Right cardiac atrium (tissue), 5 donors: ENCODE measurements around the gene MAGEH1. TPM values are rescaled to one million over a fixed set of nuclear protein-coding genes. Genes with fewer than 3 reads are reported as not detected.

Experiments
- ATAC-seq, 2 donors: fragments of 200-7000 bp; cut with Tn5 transposase; one replicate each; pipeline versions ENCODE4 v1.8.0 to v1.9.1; 2020; ENCODE audit warnings: moderate library complexity in 2 of 2, mild to moderate bottlenecking in 1 of 2
- DNase-seq, 3 donors: peaks; one replicate each; pipeline ENCODE4 v3.0.0-alpha.2; 2020
- H3K27ac ChIP-seq: one replicate; pipeline ENCODE4 v1.5.1; 2013; ENCODE audit warnings: mild to moderate bottlenecking, low read length, control low read depth, moderate library complexity
- H3K27me3 ChIP-seq: one replicate; pipeline ENCODE4 v1.6.1; 2013; ENCODE audit not compliant: control insufficient read depth, insufficient read depth
- H3K4me1 ChIP-seq: one replicate; pipeline ENCODE4 v1.6.1; 2013; ENCODE audit warnings: low read length; ENCODE audit not compliant: control insufficient read depth, insufficient read depth
- H3K4me3 ChIP-seq: one replicate; pipeline ENCODE4 v1.5.1; 2013; ENCODE audit warnings: low read length, control low read depth
- H3K9me3 ChIP-seq: one replicate; pipeline ENCODE4 v1.6.1; 2013; ENCODE audit warnings: low read length; ENCODE audit not compliant: control insufficient read depth
- whole genome bisulfite sequencing: extraction: QIAGEN DNeasy Blood & Tissue Kit; methylation state at CpG from one replicate; pipeline ENCODE4 v1.1.7; 2013; 5-methylcytosine and 5-hydroxymethylcytosine counted together
- intact Hi-C, 4 donors: fragments of 100-400 bp; cut with DNase I; formaldehyde crosslinking; loops; one replicate each; pipeline versions ENCODE4 v1.11.0 to v1.14.0; 2022 to 2023
- microRNA-seq, 2 donors: library from miRNA; unstranded; fragments of <30 nt; microRNA quantifications; one replicate each; pipeline ENCODE4 v1.2.0, GENCODE V29; 2020 to 2021
- polyA plus RNA-seq: library from polyadenylated mRNA; stranded (reverse); fragments of 200-250 nt; gene quantifications from one replicate; pipeline ENCODE4 v1.2.3, GENCODE V29; 2013
- total RNA-seq, 4 donors: library from RNA; stranded (reverse); fragmentation: NEBNext Ultra II Directional; extraction: Animal tissue kit (Norgen Biotek cat#: 25700); gene quantifications; one replicate each; pipeline ENCODE4 v1.2.1, GENCODE V29; 2021
- donor health status: healthy with polysubstance abuse.
- donor health status: DM: no; HTN: yes; CAD: no.
- donor health status: DM: no; HTN: no; CAD: no.
- donor health status: DM: no; HTN: yes; CAD: no; lungs with severe emphysema.
- donor health status: DM: yes; HTN: yes; CAD: no.

MAGEH1 gene
- total and polyA plus RNA-seq, 5 donors, result 21.1 to 26.8 (median 22.1) TPM

DNA sequence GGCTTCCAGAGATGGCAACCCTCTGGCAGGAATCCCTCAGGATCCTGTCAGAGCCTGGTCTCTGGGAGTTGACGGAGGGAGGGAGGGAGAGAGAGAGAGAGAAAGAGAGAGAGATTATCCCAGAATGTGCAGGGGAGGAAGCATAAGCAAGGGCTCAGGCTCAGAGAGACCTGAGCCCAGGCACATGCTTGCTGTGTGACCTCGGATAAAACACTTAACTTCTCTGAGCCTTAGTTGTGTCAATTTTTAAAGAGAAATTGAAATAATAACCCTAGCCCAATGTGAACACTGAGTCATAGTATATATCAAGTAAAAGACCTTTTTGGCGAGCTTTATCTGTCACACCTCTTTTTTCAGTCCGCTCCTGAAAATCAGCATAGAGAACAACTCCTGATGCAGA lies 38.2 kb downstream of the MAGEH1 start:
- DNase-seq (no peak), ATAC-seq (no peak)
- WGBS, result 47% methylated on average over 4 of the region's 4 CpGs

GRCh38 chrX:55490974-55491373 lies 39.0 kb downstream of the MAGEH1 start:
- Histone ChIP-seq H3K27ac (no peak overlapping the region), H3K4me3 (no peak overlapping the region), H3K9me3 (no peaks in the 10 kb centered on the region), H3K27me3 (no peaks in the 10 kb centered on the region), H3K4me1 (no peaks in the 10 kb centered on the region)
- no peak for DNase-seq
- intact Hi-C loops, result no loop called here
- 63% methylated on average over 4 of the region's 4 CpGs for WGBS
- no peak for ATAC-seq

More for the DNA sequence above, 38.2 kb downstream of the MAGEH1 start:
- peak overlapping the region; percentile 92 for H3K4me3 ChIP-seq
- H3K27ac ChIP-seq, result peak overlapping the region; percentile 99
- intact Hi-C loops, result no loop called here
- H3K9me3 ChIP-seq, result no peaks in the 10 kb centered on the region
- no peaks in the 10 kb centered on the region for H3K4me1 ChIP-seq
- H3K27me3 ChIP-seq, result no peaks in the 10 kb centered on the region

Small RNA genes within 50 kb of the gene (microRNA-seq; reads per million reads assigned to microRNA genes)
- 0 reads per million in 2 donors for gene MIR4536-1
- 0 reads per million in 2 donors for gene MIR4536-2

Other genes with a start within 250 kb of the MAGEH1 start
- gene PAGE5, start 231.8 kb upstream of the MAGEH1 start, total RNA-seq, result not detected
- gene PAGE5, start 231.8 kb upstream of the MAGEH1 start, polyA plus RNA-seq, result not detected
- gene PAGE3, start 187.2 kb upstream of the MAGEH1 start, total RNA-seq, result not detected
- gene PAGE3, start 187.2 kb upstream of the MAGEH1 start, polyA plus RNA-seq, result not detected
- 1 to 10 TPM; 3.5 to 5.2 (median 4.3) TPM for gene USP51, start 37.7 kb downstream of the MAGEH1 start, total RNA-seq
- gene USP51, start 37.7 kb downstream of the MAGEH1 start, polyA plus RNA-seq, result 1.7 TPM
- gene FOXR2, start 171.3 kb downstream of the MAGEH1 start, total RNA-seq, result not detected
- gene FOXR2, start 171.3 kb downstream of the MAGEH1 start, polyA plus RNA-seq, result not detected